ENCODE data around the gene PET117. TPM values are rescaled to one million over a fixed set of nuclear protein-coding genes. Genes with fewer than 3 reads are reported as not detected.
"Not testable (repeated sequence)": the region's sequence is repeated elsewhere in the genome, so short reads cannot be mapped to it uniquely, and the experiment has no call there.

Gene PET117
- total and polyA plus RNA-seq, 12 donors = 4.5 to 45.4 (median 17.8) TPM

DNA sequence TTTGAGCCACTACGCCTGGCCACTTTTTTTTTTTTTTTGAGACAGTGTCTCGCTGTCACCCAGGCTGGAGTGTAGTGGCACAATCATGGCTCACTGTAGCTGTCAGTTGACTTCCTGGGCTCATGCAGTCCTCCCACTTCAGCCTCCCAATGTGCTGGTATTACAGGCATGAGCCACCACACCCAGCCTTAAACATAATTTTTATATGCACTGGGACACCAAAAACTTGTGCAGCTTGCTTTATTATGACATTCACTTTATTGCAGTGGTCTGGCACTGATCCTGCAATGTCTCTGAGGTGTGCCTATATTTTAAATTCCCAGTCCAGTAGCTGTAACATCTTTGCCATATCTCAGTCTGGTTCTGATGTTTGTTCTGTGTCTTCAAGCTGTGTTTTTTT, 34.7 kb downstream of the PET117 start:
- intact Hi-C loops (cut with DNase I) = no loop called here
- no peak overlapping the region for H3K4me3 ChIP-seq
- no peaks in the 10 kb centered on the region for H3K4me1 ChIP-seq (replicated peaks in 1 of 2)
- H3K27ac ChIP-seq = no peak overlapping the region
- DNase-seq = no peak
- WGBS, 4 donors = 96 to 100% (median 99%) methylated on average over 2 of the region's 2 CpGs
- no peaks in the 10 kb centered on the region for H3K36me3 ChIP-seq (replicated peaks in 1 of 2)
- no peaks in the 10 kb centered on the region for H3K9me3 ChIP-seq (replicated peaks in 1 of 3)
- TF ChIP-seq POLR2A (IDR thresholded peaks at IDR 0.05) = no peak
- TF ChIP-seq, protein P1, sequence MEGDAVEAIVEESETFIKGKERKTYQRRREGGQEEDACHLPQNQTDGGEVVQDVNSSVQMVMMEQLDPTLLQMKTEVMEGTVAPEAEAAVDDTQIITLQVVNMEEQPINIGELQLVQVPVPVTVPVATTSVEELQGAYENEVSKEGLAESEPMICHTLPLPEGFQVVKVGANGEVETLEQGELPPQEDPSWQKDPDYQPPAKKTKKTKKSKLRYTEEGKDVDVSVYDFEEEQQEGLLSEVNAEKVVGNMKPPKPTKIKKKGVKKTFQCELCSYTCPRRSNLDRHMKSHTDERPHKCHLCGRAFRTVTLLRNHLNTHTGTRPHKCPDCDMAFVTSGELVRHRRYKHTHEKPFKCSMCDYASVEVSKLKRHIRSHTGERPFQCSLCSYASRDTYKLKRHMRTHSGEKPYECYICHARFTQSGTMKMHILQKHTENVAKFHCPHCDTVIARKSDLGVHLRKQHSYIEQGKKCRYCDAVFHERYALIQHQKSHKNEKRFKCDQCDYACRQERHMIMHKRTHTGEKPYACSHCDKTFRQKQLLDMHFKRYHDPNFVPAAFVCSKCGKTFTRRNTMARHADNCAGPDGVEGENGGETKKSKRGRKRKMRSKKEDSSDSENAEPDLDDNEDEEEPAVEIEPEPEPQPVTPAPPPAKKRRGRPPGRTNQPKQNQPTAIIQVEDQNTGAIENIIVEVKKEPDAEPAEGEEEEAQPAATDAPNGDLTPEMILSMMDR (IDR thresholded peaks at IDR 0.05) = no peak
- H3K27me3 ChIP-seq = no peaks in the 10 kb centered on the region

DNA sequence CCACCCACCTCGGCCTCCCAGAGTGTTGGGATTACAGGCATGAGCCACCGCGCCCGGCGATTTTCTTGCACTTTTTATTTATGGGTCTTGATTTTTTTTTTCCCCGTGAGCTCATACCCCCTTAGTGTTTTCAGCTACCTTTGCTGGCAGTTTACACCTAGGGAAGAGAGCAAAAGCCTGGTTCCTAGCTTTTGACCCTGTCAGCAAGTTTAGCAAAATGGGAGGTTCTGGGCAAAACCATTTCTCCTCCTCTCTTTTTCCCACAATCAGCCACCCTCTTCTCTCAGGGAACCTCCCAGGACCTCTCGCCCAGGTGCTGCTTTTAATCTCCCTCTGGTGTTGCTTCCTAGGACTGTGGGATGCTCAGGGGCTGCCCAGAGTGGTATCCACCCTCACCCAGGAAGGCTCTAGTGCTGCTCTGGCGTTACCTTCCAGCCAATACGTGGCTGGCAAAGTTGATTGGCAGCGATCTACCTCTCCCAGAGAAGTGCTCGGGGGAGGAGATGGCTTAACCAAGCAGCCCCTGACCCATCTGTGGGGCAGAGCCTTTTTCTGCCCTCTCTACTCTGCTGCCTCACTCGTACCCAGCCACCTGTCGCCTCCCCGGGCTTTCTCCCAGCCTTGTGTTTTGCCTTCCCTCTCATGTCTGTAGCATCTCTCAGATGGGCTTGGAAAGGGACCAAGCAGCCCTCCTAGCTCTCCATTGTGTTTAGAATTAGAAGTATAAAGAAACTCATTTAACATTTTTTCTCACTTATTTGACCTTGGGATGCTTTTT, 37.4 kb downstream of the PET117 start:
- WGBS, 4 donors = 95 to 98% (median 96%) methylated on average over 14 of the region's 14 CpGs
- no peaks in the 10 kb centered on the region for H3K36me3 ChIP-seq (replicated peaks in 1 of 2)
- H3K9me3 ChIP-seq (replicated peaks in 1 of 3) = no peaks in the 10 kb centered on the region
- TF ChIP-seq POLR2A (IDR thresholded peaks at IDR 0.05) = no peak
- TF ChIP-seq, protein P1 (IDR thresholded peaks at IDR 0.05) = no peak
- H3K4me3 ChIP-seq = no peak overlapping the region
- H3K4me1 ChIP-seq (replicated peaks in 1 of 2) = no peaks in the 10 kb centered on the region
- no peak for DNase-seq
- H3K27me3 ChIP-seq = no peaks in the 10 kb centered on the region
- no peak overlapping the region for H3K27ac ChIP-seq
- intact Hi-C loops (cut with DNase I) = no loop called here

DNA sequence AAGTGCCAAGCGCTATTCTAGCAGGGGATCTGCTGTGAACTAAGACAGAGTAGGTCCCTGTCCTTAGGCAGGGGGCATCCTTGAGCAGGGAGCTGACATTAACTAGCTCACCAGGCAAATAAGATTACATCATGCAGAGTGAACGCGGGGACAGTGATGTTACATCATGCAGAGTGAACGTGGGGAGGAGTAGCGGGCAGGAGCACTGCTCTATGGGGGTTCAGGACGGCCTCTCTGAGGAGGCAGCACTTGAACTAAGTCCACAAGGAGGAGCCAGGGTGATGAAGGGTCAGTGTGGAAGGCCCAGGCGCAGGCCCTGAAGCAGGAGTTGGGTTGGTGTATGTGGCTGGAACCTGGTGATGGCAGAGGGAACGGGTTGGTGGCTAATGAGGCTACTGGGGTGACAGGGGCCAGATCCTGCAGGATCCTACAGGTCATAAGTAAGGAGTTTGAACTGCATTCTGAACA, 38.7 kb downstream of the PET117 start:
- no peaks in the 10 kb centered on the region for H3K36me3 ChIP-seq (replicated peaks in 1 of 2)
- DNase-seq = no peak
- H3K27me3 ChIP-seq = no peaks in the 10 kb centered on the region
- intact Hi-C loops (cut with DNase I) = no loop called here
- peaks cover 0 to 4% (median 0%) of the 10 kb centered on the region in 3 donors for H3K9me3 ChIP-seq (replicated peaks in 1 of 3)
- no peaks in the 10 kb centered on the region for H3K4me1 ChIP-seq (replicated peaks in 1 of 2)
- H3K27ac ChIP-seq = no peak overlapping the region
- no peak for TF ChIP-seq POLR2A (IDR thresholded peaks at IDR 0.05)
- TF ChIP-seq, protein P1 (IDR thresholded peaks at IDR 0.05) = no peak
- WGBS, 4 donors = 90 to 94% (median 92%) methylated on average over 8 of the region's 8 CpGs
- H3K4me3 ChIP-seq = no peak overlapping the region

DNA sequence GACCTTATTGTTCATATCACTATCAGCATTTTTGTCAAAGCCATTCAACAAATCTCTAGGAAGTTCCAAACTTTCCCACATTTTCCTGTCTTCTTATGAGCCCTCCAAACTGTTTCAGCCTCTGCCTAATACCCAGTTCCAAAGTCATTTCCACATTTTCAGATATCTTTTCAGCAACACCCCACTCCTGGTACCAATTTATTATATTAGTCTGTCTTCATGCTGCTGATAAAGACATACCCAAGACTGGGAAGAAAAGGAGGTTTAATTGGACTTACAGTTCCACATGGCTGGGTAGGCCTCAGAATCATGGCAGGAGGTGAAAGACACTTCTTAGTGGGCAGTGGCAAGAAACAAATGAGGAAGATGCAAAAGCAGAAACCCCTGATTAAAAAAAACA, 42.7 kb downstream of the PET117 start:
- H3K4me1 ChIP-seq (replicated peaks in 1 of 2); DNase-seq; intact Hi-C loops (cut with DNase I); H3K9me3 ChIP-seq (replicated peaks in 1 of 3); H3K27me3 ChIP-seq; H3K4me3 ChIP-seq; H3K27ac ChIP-seq: not testable (repeated sequence)
- H3K36me3 ChIP-seq (replicated peaks in 1 of 2) = peaks cover 0 to 19% of the 10 kb centered on the region in 2 donors

DNA sequence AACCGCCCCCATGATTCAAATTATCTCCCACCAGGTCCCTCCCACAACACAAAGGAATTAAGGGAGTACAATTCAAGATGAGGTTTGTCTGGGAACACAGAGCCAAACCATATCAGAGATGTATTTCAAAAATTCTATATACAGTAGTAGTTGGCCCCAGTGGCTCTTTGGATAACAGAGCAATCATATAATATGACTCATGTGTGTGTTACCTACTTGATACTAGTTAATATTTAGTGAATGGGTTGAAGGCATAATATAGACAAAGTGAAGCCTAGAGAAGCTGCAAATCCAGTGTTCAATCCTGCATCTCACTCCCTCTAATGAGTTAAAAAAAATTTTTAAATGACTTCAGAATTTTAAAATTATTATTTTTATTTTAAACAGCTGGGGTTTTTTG, 43.2 kb downstream of the PET117 start:
- Histone ChIP-seq H3K27ac (no peak overlapping the region), H3K36me3 (replicated peaks in 1 of 2) (peaks cover 0 to 22% of the 10 kb centered on the region in 2 donors), H3K4me3 (no peak overlapping the region), H3K27me3 (no peaks in the 10 kb centered on the region), H3K4me1 (replicated peaks in 1 of 2) (no peaks in the 10 kb centered on the region), H3K9me3 (replicated peaks in 1 of 3) (peaks cover 0 to 4% (median 0%) of the 10 kb centered on the region in 3 donors)
- no peak for DNase-seq
- intact Hi-C loops (cut with DNase I) = no loop called here
- WGBS, 4 donors = 53 to 100% (median 77%) methylated on average over 1 of the region's 1 CpG
- no peak for TF ChIP-seq POLR2A (IDR thresholded peaks at IDR 0.05)
- TF ChIP-seq, protein P1 (IDR thresholded peaks at IDR 0.05) = no peak
